HL-60 (cell line): Measurements from ENCODE around the gene TRPM1.

Source experiments
- GABPA ChIP-seq: IDR thresholded peaks from 2 replicates; pipeline ENCODE4 v1.6.1; 2012; ENCODE audit warnings: low read depth
- POLR2AphosphoS5 ChIP-seq: IDR thresholded peaks from 2 replicates; pipeline ENCODE4 v1.6.1; 2012; ENCODE audit warnings: low read depth
- TF ChIP-seq, protein P1 (sequence below): IDR thresholded peaks from one replicate; pipeline ENCODE4 v1.5.1; 2011; ENCODE audit warnings: low read length, control low read depth, inconsistent platforms; ENCODE audit not compliant: insufficient read depth
- TF ChIP-seq, protein P2 (sequence below): IDR thresholded peaks from 2 replicates; pipeline ENCODE4 v1.6.1; 2012; ENCODE audit warnings: low read depth; ENCODE audit not compliant: insufficient replicate concordance

GRCh38 chr15:31023841-31024240 lies 77.7 kb downstream of the TRPM1 start:
- TF ChIP-seq, protein P1, sequence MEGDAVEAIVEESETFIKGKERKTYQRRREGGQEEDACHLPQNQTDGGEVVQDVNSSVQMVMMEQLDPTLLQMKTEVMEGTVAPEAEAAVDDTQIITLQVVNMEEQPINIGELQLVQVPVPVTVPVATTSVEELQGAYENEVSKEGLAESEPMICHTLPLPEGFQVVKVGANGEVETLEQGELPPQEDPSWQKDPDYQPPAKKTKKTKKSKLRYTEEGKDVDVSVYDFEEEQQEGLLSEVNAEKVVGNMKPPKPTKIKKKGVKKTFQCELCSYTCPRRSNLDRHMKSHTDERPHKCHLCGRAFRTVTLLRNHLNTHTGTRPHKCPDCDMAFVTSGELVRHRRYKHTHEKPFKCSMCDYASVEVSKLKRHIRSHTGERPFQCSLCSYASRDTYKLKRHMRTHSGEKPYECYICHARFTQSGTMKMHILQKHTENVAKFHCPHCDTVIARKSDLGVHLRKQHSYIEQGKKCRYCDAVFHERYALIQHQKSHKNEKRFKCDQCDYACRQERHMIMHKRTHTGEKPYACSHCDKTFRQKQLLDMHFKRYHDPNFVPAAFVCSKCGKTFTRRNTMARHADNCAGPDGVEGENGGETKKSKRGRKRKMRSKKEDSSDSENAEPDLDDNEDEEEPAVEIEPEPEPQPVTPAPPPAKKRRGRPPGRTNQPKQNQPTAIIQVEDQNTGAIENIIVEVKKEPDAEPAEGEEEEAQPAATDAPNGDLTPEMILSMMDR, result no peak
- TF ChIP-seq GABPA, result no peak
- no peak for TF ChIP-seq POLR2AphosphoS5
- TF ChIP-seq, protein P2, sequence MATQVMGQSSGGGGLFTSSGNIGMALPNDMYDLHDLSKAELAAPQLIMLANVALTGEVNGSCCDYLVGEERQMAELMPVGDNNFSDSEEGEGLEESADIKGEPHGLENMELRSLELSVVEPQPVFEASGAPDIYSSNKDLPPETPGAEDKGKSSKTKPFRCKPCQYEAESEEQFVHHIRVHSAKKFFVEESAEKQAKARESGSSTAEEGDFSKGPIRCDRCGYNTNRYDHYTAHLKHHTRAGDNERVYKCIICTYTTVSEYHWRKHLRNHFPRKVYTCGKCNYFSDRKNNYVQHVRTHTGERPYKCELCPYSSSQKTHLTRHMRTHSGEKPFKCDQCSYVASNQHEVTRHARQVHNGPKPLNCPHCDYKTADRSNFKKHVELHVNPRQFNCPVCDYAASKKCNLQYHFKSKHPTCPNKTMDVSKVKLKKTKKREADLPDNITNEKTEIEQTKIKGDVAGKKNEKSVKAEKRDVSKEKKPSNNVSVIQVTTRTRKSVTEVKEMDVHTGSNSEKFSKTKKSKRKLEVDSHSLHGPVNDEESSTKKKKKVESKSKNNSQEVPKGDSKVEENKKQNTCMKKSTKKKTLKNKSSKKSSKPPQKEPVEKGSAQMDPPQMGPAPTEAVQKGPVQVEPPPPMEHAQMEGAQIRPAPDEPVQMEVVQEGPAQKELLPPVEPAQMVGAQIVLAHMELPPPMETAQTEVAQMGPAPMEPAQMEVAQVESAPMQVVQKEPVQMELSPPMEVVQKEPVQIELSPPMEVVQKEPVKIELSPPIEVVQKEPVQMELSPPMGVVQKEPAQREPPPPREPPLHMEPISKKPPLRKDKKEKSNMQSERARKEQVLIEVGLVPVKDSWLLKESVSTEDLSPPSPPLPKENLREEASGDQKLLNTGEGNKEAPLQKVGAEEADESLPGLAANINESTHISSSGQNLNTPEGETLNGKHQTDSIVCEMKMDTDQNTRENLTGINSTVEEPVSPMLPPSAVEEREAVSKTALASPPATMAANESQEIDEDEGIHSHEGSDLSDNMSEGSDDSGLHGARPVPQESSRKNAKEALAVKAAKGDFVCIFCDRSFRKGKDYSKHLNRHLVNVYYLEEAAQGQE, result no peak
